Cardiac septum (tissue), 1 donor: ENCODE measurements around the gene VOPP1. TPM values are rescaled to one million over a fixed set of nuclear protein-coding genes. Genes with fewer than 3 reads are reported as not detected.

Experiments used
- DNase-seq: peaks from one replicate; pipeline ENCODE4 v3.0.0-alpha.2; 2020; ENCODE audit warnings: low spot score
- intact Hi-C: fragments of 100-400 bp; cut with DNase I; formaldehyde crosslinking; loops from one replicate; pipeline ENCODE4 v1.14.0; 2022
- total RNA-seq: library from RNA; stranded (reverse); fragmentation: NEBNext Ultra II Directional; extraction: Animal tissue kit (Norgen Biotek cat#: 25700); gene quantifications from one replicate; pipeline ENCODE4 v1.2.1, GENCODE V29; 2021
- donor health status: DM: no; HTN: no; CAD: no.

The VOPP1 gene
- total RNA-seq, 1 donor from 2014 or later, result 32.0 TPM

GRCh38 chr7:55536619-55537457, 35.5 kb downstream of the VOPP1 start:
- no peak for DNase-seq
- intact Hi-C loops, result no loop called here

GRCh38 chr7:55535617-55536016, 36.7 kb downstream of the VOPP1 start:
- DNase-seq, result no peak
- intact Hi-C loops, result no loop called here

- intact Hi-C loops, result no loop called here
Observed at GRCh38 chr7:55534916-55535590, 37.2 kb downstream of the VOPP1 start.

GRCh38 chr7:55534262-55534915, 37.9 kb downstream of the VOPP1 start:
- no peak for DNase-seq

More at GRCh38 chr7:55534916-55535590, 37.2 kb downstream of the VOPP1 start:
- DNase-seq, result no peak

GRCh38 chr7:55533729-55534080, 38.6 kb downstream of the VOPP1 start:
- DNase-seq, result no peak
- intact Hi-C loops, result no loop called here

More at GRCh38 chr7:55534262-55534915, 37.9 kb downstream of the VOPP1 start:
- intact Hi-C loops, result no loop called here

GRCh38 chr7:55533050-55533728, 39.1 kb downstream of the VOPP1 start:
- intact Hi-C loops, result no loop called here

GRCh38 chr7:55532150-55532917, 40.0 kb downstream of the VOPP1 start:
- intact Hi-C loops, result no loop called here
- DNase-seq, result no peak

More at GRCh38 chr7:55533050-55533728, 39.1 kb downstream of the VOPP1 start:
- DNase-seq, result no peak

- intact Hi-C loops, result no loop called here
- DNase-seq, result no peak
Observed at GRCh38 chr7:55531536-55531935, 40.8 kb downstream of the VOPP1 start.

- no peak for DNase-seq
Observed at GRCh38 chr7:55527307-55527706, 45.0 kb downstream of the VOPP1 start.

GRCh38 chr7:55526770-55527169, 45.5 kb downstream of the VOPP1 start:
- DNase-seq, result no peak
- intact Hi-C loops, result no loop called here

More at GRCh38 chr7:55527307-55527706, 45.0 kb downstream of the VOPP1 start:
- intact Hi-C loops, result no loop called here

GRCh38 chr7:55526329-55526728, 46.0 kb downstream of the VOPP1 start:
- intact Hi-C loops, result no loop called here
- DNase-seq, result no peak

GRCh38 chr7:55524558-55525310, 47.6 kb downstream of the VOPP1 start:
- DNase-seq, result no peak
- intact Hi-C loops, result no loop called here

- intact Hi-C loops, result no loop called here
- DNase-seq, result no peak
Observed at GRCh38 chr7:55523366-55523765, 48.9 kb downstream of the VOPP1 start.

GRCh38 chr7:55521917-55522902, 50.1 kb downstream of the VOPP1 start:
- intact Hi-C loops, result no loop called here
- DNase-seq, result no peak

GRCh38 chr7:55521512-55521911, 50.8 kb downstream of the VOPP1 start:
- intact Hi-C loops, result no loop called here

GRCh38 chr7:55520426-55521140, 51.7 kb downstream of the VOPP1 start:
- no peak for DNase-seq
- intact Hi-C loops, result no loop called here

More at GRCh38 chr7:55521512-55521911, 50.8 kb downstream of the VOPP1 start:
- no peak for DNase-seq

- intact Hi-C loops, result no loop called here
- DNase-seq, result no peak
Observed at GRCh38 chr7:55518836-55519235, 53.5 kb downstream of the VOPP1 start.
